SKM-1 (cell line): ENCODE measurements around the gene PLXNA1.

Experiments
- DNase-seq: peaks from one replicate; lab custom pipeline; 2025; ENCODE audit not compliant: unreplicated experiment; lab: John Stamatoyannopoulos, UW

The PLXNA1 gene

GRCh38 chr3:126965526-126966080 is 17.3 kb upstream of the PLXNA1 start:
- no peak for DNase-seq

GRCh38 chr3:126967386-126967785 is 15.5 kb upstream of the PLXNA1 start:
- no peak for DNase-seq

GRCh38 chr3:126968391-126969390 is 14.2 kb upstream of the PLXNA1 start:
- no peak for DNase-seq

GRCh38 chr3:126969586-126969985 is 13.3 kb upstream of the PLXNA1 start:
- DNase-seq, result no peak

- DNase-seq, result no peak
Measured at GRCh38 chr3:126970101-126970500, 12.8 kb upstream of the PLXNA1 start.

GRCh38 chr3:126970921-126971320 is 12.0 kb upstream of the PLXNA1 start:
- DNase-seq, result no peak

GRCh38 chr3:126971891-126972351 is 11.0 kb upstream of the PLXNA1 start:
- no peak for DNase-seq

- DNase-seq, result no peak
Measured at GRCh38 chr3:126972866-126973265, 10.0 kb upstream of the PLXNA1 start.

- DNase-seq, result no peak
Measured at GRCh38 chr3:126973814-126974213, 9.1 kb upstream of the PLXNA1 start.

GRCh38 chr3:126974756-126975155 is 8.2 kb upstream of the PLXNA1 start:
- no peak for DNase-seq

GRCh38 chr3:126976906-126977305 is 6.0 kb upstream of the PLXNA1 start:
- DNase-seq, result no peak

GRCh38 chr3:126977821-126978220 is 5.1 kb upstream of the PLXNA1 start:
- DNase-seq, result no peak

GRCh38 chr3:126978291-126978690 is 4.6 kb upstream of the PLXNA1 start:
- DNase-seq, result no peak

- DNase-seq, result no peak
Measured at GRCh38 chr3:126979046-126979628, 3.8 kb upstream of the PLXNA1 start.

- no peak for DNase-seq
Measured at GRCh38 chr3:126980266-126980811, 2.6 kb upstream of the PLXNA1 start.

GRCh38 chr3:126982126-126982470 is 817 bp upstream of the PLXNA1 start:
- DNase-seq, result no peak

GRCh38 chr3:126983276-126983652 is 349 bp downstream of the PLXNA1 start:
- DNase-seq, result no peak

- no peak for DNase-seq
Measured at GRCh38 chr3:126983653-126984390, 907 bp downstream of the PLXNA1 start.

- DNase-seq, result no peak
Measured at GRCh38 chr3:126984391-126985131, 1.6 kb downstream of the PLXNA1 start.
